Muscle layer of duodenum (tissue), 2 donors: ENCODE measurements around the gene SLC9A1.

Experiments
- H3K27ac ChIP-seq: one replicate; pipeline ENCODE4 v1.7.0; 2013; ENCODE audit warnings: mild to moderate bottlenecking, low read length
- H3K27me3 ChIP-seq: one replicate; pipeline ENCODE4 v1.7.0; 2013; ENCODE audit warnings: low read depth, mild to moderate bottlenecking, control low read depth, low read length
- H3K36me3 ChIP-seq, 2 donors: one replicate each; pipeline ENCODE4 v1.7.0; 2013; ENCODE audit warnings: low read length in 2 of 2, control low read depth in 1 of 2, mild to moderate bottlenecking in 1 of 2; ENCODE audit not compliant: insufficient read depth in 2 of 2, control insufficient read depth in 1 of 2
- H3K4me1 ChIP-seq, 2 donors: one replicate each; pipeline ENCODE4 v1.7.0; 2013; ENCODE audit warnings: low read length in 2 of 2, mild to moderate bottlenecking in 2 of 2, control low read depth in 1 of 2, moderate library complexity in 1 of 2; ENCODE audit not compliant: insufficient read depth in 2 of 2, control insufficient read depth in 1 of 2
- H3K4me3 ChIP-seq, 2 donors: one replicate each; pipeline ENCODE4 v1.7.0; 2013; ENCODE audit warnings: low read length in 2 of 2, low read depth in 1 of 2, mild to moderate bottlenecking in 1 of 2
- H3K9me3 ChIP-seq, 2 donors: one replicate each; pipeline ENCODE4 v1.7.0; 2013; ENCODE audit warnings: low read length in 2 of 2, control low read depth in 1 of 2, mild to moderate bottlenecking in 1 of 2; ENCODE audit not compliant: control insufficient read depth in 1 of 2
- donor health status: healthy.

The SLC9A1 gene

GRCh38 chr1:27150183-27150582, 4.7 kb downstream of the SLC9A1 start:
- peaks cover 21 to 73% of the 10 kb centered on the region in 2 donors for H3K4me1 ChIP-seq
- no peaks in the 10 kb centered on the region for H3K27me3 ChIP-seq
- no peaks in the 10 kb centered on the region for H3K9me3 ChIP-seq
- no peak overlapping the region for H3K4me3 ChIP-seq
- no peaks in the 10 kb centered on the region for H3K36me3 ChIP-seq
- no peak overlapping the region for H3K27ac ChIP-seq

- H3K4me1 ChIP-seq = peaks cover 23 to 75% of the 10 kb centered on the region in 2 donors
- H3K36me3 ChIP-seq = no peaks in the 10 kb centered on the region
- no peaks in the 10 kb centered on the region for H3K27me3 ChIP-seq
- no peak overlapping the region for H3K27ac ChIP-seq
- no peaks in the 10 kb centered on the region for H3K9me3 ChIP-seq
- H3K4me3 ChIP-seq = no peak overlapping the region
These were observed 5.2 kb downstream of the SLC9A1 start for GRCh38 chr1:27149762-27150113.

GRCh38 chr1:27149084-27149761, 5.7 kb downstream of the SLC9A1 start:
- H3K4me1 ChIP-seq = peaks cover 23 to 72% of the 10 kb centered on the region in 2 donors
- no peak overlapping the region for H3K4me3 ChIP-seq
- H3K9me3 ChIP-seq = no peaks in the 10 kb centered on the region
- no peak overlapping the region for H3K27ac ChIP-seq
- no peaks in the 10 kb centered on the region for H3K27me3 ChIP-seq
- H3K36me3 ChIP-seq = no peaks in the 10 kb centered on the region

- H3K9me3 ChIP-seq = no peaks in the 10 kb centered on the region
- peaks cover 25 to 67% of the 10 kb centered on the region in 2 donors for H3K4me1 ChIP-seq
- H3K4me3 ChIP-seq = no peak overlapping the region
- no peak overlapping the region for H3K27ac ChIP-seq
- H3K27me3 ChIP-seq = no peaks in the 10 kb centered on the region
- no peaks in the 10 kb centered on the region for H3K36me3 ChIP-seq
These were observed 6.3 kb downstream of the SLC9A1 start for GRCh38 chr1:27148591-27148990.

GRCh38 chr1:27147842-27148518, 6.9 kb downstream of the SLC9A1 start:
- Histone ChIP-seq H3K4me1 (peaks cover 31 to 67% of the 10 kb centered on the region in 2 donors), H3K27ac (no peak overlapping the region), H3K9me3 (no peaks in the 10 kb centered on the region), H3K36me3 (no peaks in the 10 kb centered on the region), H3K27me3 (no peaks in the 10 kb centered on the region), H3K4me3 (no peak overlapping the region)

- Histone ChIP-seq H3K27ac (peak overlapping the region; percentile 76), H3K27me3 (no peaks in the 10 kb centered on the region), H3K36me3 (no peaks in the 10 kb centered on the region), H3K9me3 (no peaks in the 10 kb centered on the region), H3K4me1 (peaks cover 31 to 57% of the 10 kb centered on the region in 2 donors), H3K4me3 (no peak overlapping the region)
These were observed 9.0 kb downstream of the SLC9A1 start for GRCh38 chr1:27145934-27146354.

- no peak overlapping the region for H3K4me3 ChIP-seq
- no peaks in the 10 kb centered on the region for H3K9me3 ChIP-seq
- peak overlapping the region; percentile 76 for H3K27ac ChIP-seq
- H3K4me1 ChIP-seq = peaks cover 31 to 49% of the 10 kb centered on the region in 2 donors
- no peaks in the 10 kb centered on the region for H3K27me3 ChIP-seq
- no peaks in the 10 kb centered on the region for H3K36me3 ChIP-seq
These were observed 9.8 kb downstream of the SLC9A1 start for GRCh38 chr1:27144920-27145661.

- Histone ChIP-seq H3K4me3 (no peak overlapping the region), H3K4me1 (peaks cover 27 to 47% of the 10 kb centered on the region in 2 donors), H3K9me3 (no peaks in the 10 kb centered on the region)
These were observed 10.7 kb downstream of the SLC9A1 start for GRCh38 chr1:27144049-27144748.

GRCh38 chr1:27143401-27143800, 11.5 kb downstream of the SLC9A1 start:
- Histone ChIP-seq H3K4me3 (no peak overlapping the region), H3K36me3 (no peaks in the 10 kb centered on the region), H3K4me1 (peaks cover 35 to 48% of the 10 kb centered on the region in 2 donors), H3K27me3 (no peaks in the 10 kb centered on the region), H3K9me3 (no peaks in the 10 kb centered on the region), H3K27ac (peak overlapping the region; percentile 33)

More at GRCh38 chr1:27144049-27144748, 10.7 kb downstream of the SLC9A1 start:
- no peaks in the 10 kb centered on the region for H3K27me3 ChIP-seq
- peak overlapping the region; percentile 16 for H3K27ac ChIP-seq
- no peaks in the 10 kb centered on the region for H3K36me3 ChIP-seq

- Histone ChIP-seq H3K9me3 (no peaks in the 10 kb centered on the region), H3K4me3 (no peak overlapping the region), H3K36me3 (no peaks in the 10 kb centered on the region), H3K27me3 (no peaks in the 10 kb centered on the region), H3K27ac (no peak overlapping the region), H3K4me1 (peaks cover 44 to 55% of the 10 kb centered on the region in 2 donors)
These were observed 12.5 kb downstream of the SLC9A1 start for GRCh38 chr1:27142464-27142863.
